HG03060 (cell line): Measurements from ENCODE around the gene ITSN1.
"Not testable (repeated sequence)": the region's sequence is repeated elsewhere in the genome, so short reads cannot be mapped to it uniquely, and the experiment has no call there.

Source experiments
- ATAC-seq: cut with Tn5 transposase; IDR thresholded peaks from one replicate; pipeline ENCODE4 v1.9.1; 2021; ENCODE audit warnings: low read depth, moderate number of reproducible peaks; ENCODE audit not compliant: unreplicated experiment

The ITSN1 gene

GRCh38 chr21:33650929-33651509 is 8.7 kb downstream of the ITSN1 start:
- ATAC-seq: no peak

- ATAC-seq: no peak
Measured at GRCh38 chr21:33651965-33652680, 9.8 kb downstream of the ITSN1 start.

GRCh38 chr21:33654412-33654811 is 12.1 kb downstream of the ITSN1 start:
- ATAC-seq: no peak

- no peak for ATAC-seq
Measured at GRCh38 chr21:33655588-33656221, 13.4 kb downstream of the ITSN1 start.

- no peak for ATAC-seq
Measured at GRCh38 chr21:33657124-33657820, 15.0 kb downstream of the ITSN1 start.

- no peak for ATAC-seq
Measured at GRCh38 chr21:33658919-33659567, 16.7 kb downstream of the ITSN1 start.

- ATAC-seq: no peak
Measured at GRCh38 chr21:33659568-33659949, 17.3 kb downstream of the ITSN1 start.

- no peak for ATAC-seq
Measured at GRCh38 chr21:33660406-33660805, 18.1 kb downstream of the ITSN1 start.

GRCh38 chr21:33661146-33661545 is 18.8 kb downstream of the ITSN1 start:
- ATAC-seq: no peak

- ATAC-seq: no peak
Measured at GRCh38 chr21:33662046-33662445, 19.7 kb downstream of the ITSN1 start.

- no peak for ATAC-seq
Measured at GRCh38 chr21:33663241-33663640, 20.9 kb downstream of the ITSN1 start.

- ATAC-seq: no peak
Measured at GRCh38 chr21:33664135-33664534, 21.8 kb downstream of the ITSN1 start.

- no peak for ATAC-seq
Measured at GRCh38 chr21:33666153-33666552, 23.9 kb downstream of the ITSN1 start.

GRCh38 chr21:33667636-33668035 is 25.3 kb downstream of the ITSN1 start:
- ATAC-seq: no peak

- no peak for ATAC-seq
Measured at GRCh38 chr21:33668180-33668579, 25.9 kb downstream of the ITSN1 start.

- ATAC-seq: no peak
Measured at GRCh38 chr21:33668620-33669019, 26.3 kb downstream of the ITSN1 start.

- no peak for ATAC-seq
Measured at GRCh38 chr21:33670076-33670978, 28.0 kb downstream of the ITSN1 start.

- ATAC-seq: no peak
Measured at GRCh38 chr21:33673473-33673872, 31.2 kb downstream of the ITSN1 start.

- ATAC-seq: no peak
Measured at GRCh38 chr21:33674226-33674625, 31.9 kb downstream of the ITSN1 start.

- ATAC-seq: not testable (repeated sequence)
Measured at GRCh38 chr21:33676666-33677065, 34.4 kb downstream of the ITSN1 start.
